Frontal cortex (tissue), 4 donors: Measurements from ENCODE around the gene FNIP2. TPM values are rescaled to one million over a fixed set of nuclear protein-coding genes. Genes with fewer than 3 reads are reported as not detected.
"Not testable (repeated sequence)": the region's sequence is repeated elsewhere in the genome, so short reads cannot be mapped to it uniquely, and the experiment has no call there.

Source experiments
- DNase-seq, 2 donors: peaks; one replicate each; pipeline ENCODE4 v3.0.0; 2012; ENCODE audit warnings: low spot score in 2 of 2
- FAIRE-seq: peaks from 2 replicates; lab custom pipeline; 2012; peaks lifted over from hg19 to GRCh38; lab: Jason Lieb, UNC
- small RNA-seq: library from RNA; depleted of rRNA; stranded (forward); fragments of <200 nt; gene quantifications from one replicate; pipeline ENCODE3, GENCODE V24; 2014
- total RNA-seq: library from RNA; depleted of rRNA; stranded (reverse); fragments of >200 nt; gene quantifications from one replicate; pipeline ENCODE4 v1.2.3, GENCODE V29; 2014
- donor health status: control.
- donor health status: control.
- donor health status: control.

The FNIP2 gene
- total RNA-seq, 1 donor from 2014 or later, result 63.2 TPM

GRCh38 chr4:158934996-158935669 is 166.3 kb downstream of the FNIP2 start:
- no peak for FAIRE-seq

GRCh38 chr4:158936238-158936637 is 167.4 kb downstream of the FNIP2 start:
- DNase-seq (no peak), FAIRE-seq (no peak)

More at GRCh38 chr4:158934996-158935669, 166.3 kb downstream of the FNIP2 start:
- no peak for DNase-seq

- FAIRE-seq (no peak), DNase-seq (no peak)
Observed at GRCh38 chr4:158938220-158939044, 169.6 kb downstream of the FNIP2 start.

- DNase-seq (no peak), FAIRE-seq (no peak)
Observed at GRCh38 chr4:158940271-158940670, 171.4 kb downstream of the FNIP2 start.

GRCh38 chr4:158941321-158941720 is 172.5 kb downstream of the FNIP2 start:
- DNase-seq (no peak), FAIRE-seq (no peak)

- FAIRE-seq (no peak), DNase-seq (no peak)
Observed at GRCh38 chr4:158941895-158942294, 173.1 kb downstream of the FNIP2 start.

- FAIRE-seq (no peak), DNase-seq (no peak)
Observed at GRCh38 chr4:158945529-158946108, 176.8 kb downstream of the FNIP2 start.

- FAIRE-seq (no peak), DNase-seq (no peak)
Observed at GRCh38 chr4:158946825-158947224, 178.0 kb downstream of the FNIP2 start.

GRCh38 chr4:158948071-158948470 is 179.2 kb downstream of the FNIP2 start:
- FAIRE-seq (no peak), DNase-seq (no peak)

- FAIRE-seq (no peak), DNase-seq (no peak)
Observed at GRCh38 chr4:158949099-158949498, 180.3 kb downstream of the FNIP2 start.

- DNase-seq, FAIRE-seq: not testable (repeated sequence)
Observed at GRCh38 chr4:158952221-158952774, 183.5 kb downstream of the FNIP2 start.

- FAIRE-seq, DNase-seq: not testable (repeated sequence)
Observed at GRCh38 chr4:158956345-158956744, 187.5 kb downstream of the FNIP2 start.

GRCh38 chr4:158956918-158957317 is 188.1 kb downstream of the FNIP2 start:
- not testable (repeated sequence) for DNase-seq, FAIRE-seq

Small RNA genes within 50 kb of the gene (small RNA-seq; reads per million reads assigned to genes)
- gene RF00157, result not detected
- gene RNU6-128P, result not detected

Other genes starting within 250 kb of the FNIP2 start
- gene RXFP1, start 247.1 kb upstream of the FNIP2 start, total RNA-seq, result 33.0 TPM
- gene C4orf46, start 97.1 kb upstream of the FNIP2 start, total RNA-seq, result 28.9 TPM
- 18.8 TPM for gene ETFDH, start 96.7 kb upstream of the FNIP2 start, total RNA-seq
- gene PPID, start 45.6 kb upstream of the FNIP2 start, total RNA-seq, result 28.9 TPM